ENCODE measurements around the gene PCDH18. TPM values are rescaled to one million over a fixed set of nuclear protein-coding genes. Genes with fewer than 3 reads are reported as not detected.

PCDH18 gene
- total and polyA plus RNA-seq, 2 of the 13 experiments (the other 11 are each of a cell fraction or from before 2014, with no cell fraction given): not detected

DNA sequence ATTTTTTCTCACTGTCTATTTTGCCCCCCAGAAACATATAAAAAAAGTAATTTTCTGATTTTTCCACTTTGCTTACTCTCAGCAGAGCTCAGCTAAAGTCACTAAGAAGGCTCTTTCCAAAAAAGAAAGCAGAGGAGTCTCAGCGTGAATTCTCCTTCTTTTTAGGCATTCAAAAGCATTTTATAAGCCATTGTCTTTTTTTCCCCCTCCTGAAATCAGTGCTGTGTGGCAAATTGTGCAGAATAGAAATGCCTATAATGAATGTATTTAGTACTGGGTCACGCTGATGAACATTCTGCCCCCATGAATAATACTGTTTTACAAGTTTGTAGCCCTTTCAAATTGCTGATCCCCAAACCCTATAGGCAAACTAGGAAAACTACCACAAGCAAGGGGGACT, 1.6 kb upstream of the PCDH18 start:
- WGBS (ENCODE audit: low lambda C conversion rate): 4% methylated on average over 2 of the region's 2 CpGs
- in situ Hi-C loops (cut with HindIII; ENCODE audit: extremely low pct_ligation_motif_present, low pct_unique_long_range_greater_than_20kb): no loop called here
- no peak for TF ChIP-seq ZNF713 (CRISPR knock-in tag; IDR thresholded peaks at IDR 0.05)
- TF ChIP-seq, protein P1, sequence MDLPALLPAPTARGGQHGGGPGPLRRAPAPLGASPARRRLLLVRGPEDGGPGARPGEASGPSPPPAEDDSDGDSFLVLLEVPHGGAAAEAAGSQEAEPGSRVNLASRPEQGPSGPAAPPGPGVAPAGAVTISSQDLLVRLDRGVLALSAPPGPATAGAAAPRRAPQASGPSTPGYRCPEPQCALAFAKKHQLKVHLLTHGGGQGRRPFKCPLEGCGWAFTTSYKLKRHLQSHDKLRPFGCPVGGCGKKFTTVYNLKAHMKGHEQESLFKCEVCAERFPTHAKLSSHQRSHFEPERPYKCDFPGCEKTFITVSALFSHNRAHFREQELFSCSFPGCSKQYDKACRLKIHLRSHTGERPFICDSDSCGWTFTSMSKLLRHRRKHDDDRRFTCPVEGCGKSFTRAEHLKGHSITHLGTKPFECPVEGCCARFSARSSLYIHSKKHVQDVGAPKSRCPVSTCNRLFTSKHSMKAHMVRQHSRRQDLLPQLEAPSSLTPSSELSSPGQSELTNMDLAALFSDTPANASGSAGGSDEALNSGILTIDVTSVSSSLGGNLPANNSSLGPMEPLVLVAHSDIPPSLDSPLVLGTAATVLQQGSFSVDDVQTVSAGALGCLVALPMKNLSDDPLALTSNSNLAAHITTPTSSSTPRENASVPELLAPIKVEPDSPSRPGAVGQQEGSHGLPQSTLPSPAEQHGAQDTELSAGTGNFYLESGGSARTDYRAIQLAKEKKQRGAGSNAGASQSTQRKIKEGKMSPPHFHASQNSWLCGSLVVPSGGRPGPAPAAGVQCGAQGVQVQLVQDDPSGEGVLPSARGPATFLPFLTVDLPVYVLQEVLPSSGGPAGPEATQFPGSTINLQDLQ (CRISPR knock-in tag; IDR thresholded peaks at IDR 0.05): no peak
- intact Hi-C loops (cut with micrococcal nuclease; ENCODE audit: unreplicated experiment): no loop called here
- FAIRE-seq (no peak), ATAC-seq (no peak), DNase-seq (ENCODE audit: low spot score) (no peak)
- CTCF ChIA-PET (ENCODE audit: low intra/inter-chr PET ratio, low total read pairs): no interaction called here
- POLR2A ChIA-PET: no interaction called here
- Histone ChIP-seq H3K27ac (ENCODE audit: extremely low read length, insufficient read depth, low read length) (no peak overlapping the region), H3K79me2 (ENCODE audit: insufficient read depth, low read length) (no peaks in the 10 kb centered on the region), H3K27me3 (ENCODE audit: control insufficient read depth in 1 of 2, insufficient read depth in 2 of 2, low read length in 2 of 2) (peaks cover 0 to 3% of the 10 kb centered on the region in 2 experiments; a peak in 1 of 5 replicates), H4K20me1 (ENCODE audit: insufficient read depth, low read length) (no peaks in the 10 kb centered on the region), H3K4me3 (replicated peaks in 1 of 3; ENCODE audit: insufficient read depth in 1 of 3, low read depth in 2 of 3, low read length in 3 of 3) (no peak overlapping the region), H2AFZ (ENCODE audit: low read length) (no peak overlapping the region), H3K36me3 (replicated peaks in 1 of 2; ENCODE audit: control insufficient read depth in 1 of 2, insufficient read depth in 2 of 2, low read length in 2 of 2) (no peaks in the 10 kb centered on the region), H3K9ac (ENCODE audit: insufficient read depth, low read depth, low read length) (no peak overlapping the region), H3K4me2 (ENCODE audit: low read depth, low read length) (no peak overlapping the region), H3K4me1 (ENCODE audit: insufficient read depth, low read length) (no peaks in the 10 kb centered on the region), H3K9me3 (ENCODE audit: low read length) (no peaks in the 10 kb centered on the region)
- BruUV-seq (replicated peaks): no TSS peak

DNA sequence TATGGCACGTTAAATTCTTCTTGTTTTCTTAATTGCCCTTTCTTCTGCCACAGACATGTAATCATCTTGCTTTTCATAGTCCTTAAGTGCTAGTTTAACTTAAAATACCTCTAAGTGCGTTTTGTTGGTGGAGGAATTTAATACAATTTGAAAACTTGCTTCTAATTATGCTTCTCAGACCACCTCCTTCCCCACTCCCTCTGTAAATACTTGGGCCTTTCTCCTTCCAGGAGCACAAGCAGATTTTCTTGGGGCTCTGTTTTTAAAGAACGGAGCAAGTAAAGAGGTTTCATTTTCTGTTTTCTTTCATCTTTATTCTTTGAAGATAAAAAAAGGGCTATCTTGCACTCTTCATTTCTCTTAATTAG, 559 bp upstream of the PCDH18 start:
- Histone ChIP-seq H3K4me3 (replicated peaks in 1 of 3; ENCODE audit: insufficient read depth in 1 of 3, low read depth in 2 of 3, low read length in 3 of 3) (no peak overlapping the region), H3K9me3 (ENCODE audit: low read length) (no peaks in the 10 kb centered on the region), H2AFZ (ENCODE audit: low read length) (no peak overlapping the region), H3K79me2 (ENCODE audit: insufficient read depth, low read length) (no peaks in the 10 kb centered on the region), H3K4me2 (ENCODE audit: low read depth, low read length) (no peak overlapping the region), H3K27ac (ENCODE audit: extremely low read length, insufficient read depth, low read length) (no peak overlapping the region), H4K20me1 (ENCODE audit: insufficient read depth, low read length) (no peaks in the 10 kb centered on the region), H3K36me3 (replicated peaks in 1 of 2; ENCODE audit: control insufficient read depth in 1 of 2, insufficient read depth in 2 of 2, low read length in 2 of 2) (no peaks in the 10 kb centered on the region), H3K4me1 (ENCODE audit: insufficient read depth, low read length) (no peaks in the 10 kb centered on the region), H3K27me3 (ENCODE audit: control insufficient read depth in 1 of 2, insufficient read depth in 2 of 2, low read length in 2 of 2) (peaks cover 0 to 3% of the 10 kb centered on the region in 2 experiments; a peak in 1 of 5 replicates), H3K9ac (ENCODE audit: insufficient read depth, low read depth, low read length) (no peak overlapping the region)
- no peak for FAIRE-seq
- in situ Hi-C loops (cut with HindIII; ENCODE audit: extremely low pct_ligation_motif_present, low pct_unique_long_range_greater_than_20kb): no loop called here
- POLR2A ChIA-PET: no interaction called here
- no peak for DNase-seq (ENCODE audit: low spot score)
- BruUV-seq (replicated peaks): no TSS peak
- ATAC-seq: no peak
- intact Hi-C loops (cut with micrococcal nuclease; ENCODE audit: unreplicated experiment): no loop called here
- TF ChIP-seq ZNF7 (CRISPR knock-in tag; IDR thresholded peaks at IDR 0.05) (no peak), ZNF816 (CRISPR knock-in tag; IDR thresholded peaks at IDR 0.05; ENCODE audit: borderline replicate concordance) (no peak), HHEX (CRISPR knock-in tag; IDR thresholded peaks at IDR 0.05) (no peak), JUN (CRISPR knock-in tag; IDR thresholded peaks at IDR 0.05) (no peak), ZNF598 (CRISPR knock-in tag; IDR thresholded peaks at IDR 0.05; ENCODE audit: borderline replicate concordance) (no peak), ZNF772 (CRISPR knock-in tag; IDR thresholded peaks at IDR 0.05) (no peak), ZNF556 (CRISPR knock-in tag; IDR thresholded peaks at IDR 0.05; ENCODE audit: borderline replicate concordance) (no peak)
- TF ChIP-seq, protein P2, sequence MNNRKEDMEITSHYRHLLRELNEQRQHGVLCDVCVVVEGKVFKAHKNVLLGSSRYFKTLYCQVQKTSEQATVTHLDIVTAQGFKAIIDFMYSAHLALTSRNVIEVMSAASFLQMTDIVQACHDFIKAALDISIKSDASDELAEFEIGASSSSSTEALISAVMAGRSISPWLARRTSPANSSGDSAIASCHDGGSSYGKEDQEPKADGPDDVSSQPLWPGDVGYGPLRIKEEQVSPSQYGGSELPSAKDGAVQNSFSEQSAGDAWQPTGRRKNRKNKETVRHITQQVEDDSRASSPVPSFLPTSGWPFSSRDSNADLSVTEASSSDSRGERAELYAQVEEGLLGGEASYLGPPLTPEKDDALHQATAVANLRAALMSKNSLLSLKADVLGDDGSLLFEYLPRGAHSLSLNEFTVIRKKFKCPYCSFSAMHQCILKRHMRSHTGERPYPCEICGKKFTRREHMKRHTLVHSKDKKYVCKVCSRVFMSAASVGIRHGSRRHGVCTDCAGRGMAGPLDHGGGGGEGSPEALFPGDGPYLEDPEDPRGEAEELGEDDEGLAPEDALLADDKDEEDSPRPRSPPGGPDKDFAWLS (CRISPR knock-in tag; IDR thresholded peaks at IDR 0.05; ENCODE audit: borderline replicate concordance): no peak
- CTCF ChIA-PET (ENCODE audit: low intra/inter-chr PET ratio, low total read pairs): no interaction called here
- under 1% methylated on average over 3 of the region's 3 CpGs for WGBS (ENCODE audit: low lambda C conversion rate)
